Mononuclear cell (primary cell): ENCODE data around the gene WBP2. TPM values are rescaled to one million over a fixed set of nuclear protein-coding genes. Genes with fewer than 3 reads are reported as not detected.

ENCODE experiments used
- H3K27me3 ChIP-seq: 2 replicates; pipeline ENCODE4 v1.6.0; 2011; ENCODE audit warnings: low read length, control low read depth; ENCODE audit not compliant: insufficient read depth
- H3K4me1 ChIP-seq: 2 replicates; pipeline ENCODE4 v1.5.1; 2011; ENCODE audit warnings: mild to moderate bottlenecking, low read length, control low read depth; ENCODE audit not compliant: insufficient read depth
- H3K4me3 ChIP-seq: 2 replicates; pipeline ENCODE4 v1.5.1; 2011; ENCODE audit warnings: mild to moderate bottlenecking, low read length, moderate library complexity
- H3K9me3 ChIP-seq: 2 replicates; pipeline ENCODE4 v1.5.1; 2011; ENCODE audit warnings: low read depth, mild to moderate bottlenecking, control low read depth, low read length
- total RNA-seq: library from RNA; depleted of rRNA; stranded (reverse); fragments of >200 nt; gene quantifications from one replicate; pipeline ENCODE4 v1.2.3, GENCODE V29; 2012

The WBP2 gene
- total RNA-seq, 1 donor: 30.5 TPM

- H3K4me3 ChIP-seq: no peak overlapping the region
- no peaks in the 10 kb centered on the region for H3K27me3 ChIP-seq
- H3K9me3 ChIP-seq: no peaks in the 10 kb centered on the region
- peaks cover 30% of the 10 kb centered on the region for H3K4me1 ChIP-seq
These were observed 20.7 kb downstream of the WBP2 start for GRCh38 chr17:75834279-75834920.

- Histone ChIP-seq H3K9me3 (no peaks in the 10 kb centered on the region), H3K4me3 (no peak overlapping the region), H3K27me3 (no peaks in the 10 kb centered on the region), H3K4me1 (peaks cover 38% of the 10 kb centered on the region)
These were observed 22.3 kb downstream of the WBP2 start for GRCh38 chr17:75832652-75833400.

- Histone ChIP-seq H3K4me1 (peaks cover 44% of the 10 kb centered on the region), H3K27me3 (no peaks in the 10 kb centered on the region), H3K9me3 (no peaks in the 10 kb centered on the region), H3K4me3 (no peak overlapping the region)
These were observed 22.9 kb downstream of the WBP2 start for GRCh38 chr17:75832164-75832651.

GRCh38 chr17:75831032-75831571 lies 24.0 kb downstream of the WBP2 start:
- Histone ChIP-seq H3K27me3 (no peaks in the 10 kb centered on the region), H3K9me3 (no peaks in the 10 kb centered on the region), H3K4me1 (peaks cover 50% of the 10 kb centered on the region), H3K4me3 (no peak overlapping the region)

- Histone ChIP-seq H3K9me3 (no peaks in the 10 kb centered on the region), H3K4me3 (no peak overlapping the region), H3K4me1 (peaks cover 50% of the 10 kb centered on the region), H3K27me3 (no peaks in the 10 kb centered on the region)
These were observed 24.7 kb downstream of the WBP2 start for GRCh38 chr17:75830164-75831031.

GRCh38 chr17:75829747-75830146 lies 25.4 kb downstream of the WBP2 start:
- Histone ChIP-seq H3K27me3 (no peaks in the 10 kb centered on the region), H3K4me1 (peaks cover 50% of the 10 kb centered on the region), H3K9me3 (no peaks in the 10 kb centered on the region), H3K4me3 (no peak overlapping the region)

GRCh38 chr17:75828741-75829140 lies 26.4 kb downstream of the WBP2 start:
- Histone ChIP-seq H3K9me3 (no peaks in the 10 kb centered on the region), H3K4me1 (peaks cover 40% of the 10 kb centered on the region), H3K27me3 (no peaks in the 10 kb centered on the region)

GRCh38 chr17:75828076-75828400 lies 27.1 kb downstream of the WBP2 start:
- no peak overlapping the region for H3K4me3 ChIP-seq
- no peaks in the 10 kb centered on the region for H3K27me3 ChIP-seq
- H3K4me1 ChIP-seq: peaks cover 33% of the 10 kb centered on the region
- no peaks in the 10 kb centered on the region for H3K9me3 ChIP-seq

More at GRCh38 chr17:75828741-75829140, 26.4 kb downstream of the WBP2 start:
- H3K4me3 ChIP-seq: no peak overlapping the region

- peaks cover 27% of the 10 kb centered on the region for H3K4me1 ChIP-seq
- H3K27me3 ChIP-seq: no peaks in the 10 kb centered on the region
- no peak overlapping the region for H3K4me3 ChIP-seq
- H3K9me3 ChIP-seq: no peaks in the 10 kb centered on the region
These were observed 27.6 kb downstream of the WBP2 start for GRCh38 chr17:75827308-75828075.

GRCh38 chr17:75826561-75827307 lies 28.4 kb downstream of the WBP2 start:
- Histone ChIP-seq H3K9me3 (no peaks in the 10 kb centered on the region), H3K4me1 (peaks cover 27% of the 10 kb centered on the region), H3K27me3 (no peaks in the 10 kb centered on the region), H3K4me3 (no peak overlapping the region)

GRCh38 chr17:75825748-75826370 lies 29.3 kb downstream of the WBP2 start:
- Histone ChIP-seq H3K4me1 (peaks cover 30% of the 10 kb centered on the region), H3K4me3 (no peak overlapping the region), H3K27me3 (no peaks in the 10 kb centered on the region), H3K9me3 (no peaks in the 10 kb centered on the region)

- Histone ChIP-seq H3K27me3 (no peaks in the 10 kb centered on the region), H3K4me3 (no peak overlapping the region), H3K9me3 (no peaks in the 10 kb centered on the region), H3K4me1 (peaks cover 30% of the 10 kb centered on the region)
These were observed 30.0 kb downstream of the WBP2 start for GRCh38 chr17:75825149-75825552.

- Histone ChIP-seq H3K27me3 (no peaks in the 10 kb centered on the region), H3K4me1 (peaks cover 30% of the 10 kb centered on the region), H3K4me3 (no peak overlapping the region), H3K9me3 (no peaks in the 10 kb centered on the region)
These were observed 30.5 kb downstream of the WBP2 start for GRCh38 chr17:75824666-75825065.
